A549 treated with Mapracorat at 1 μM for 4 hours (cell line): ENCODE results near the gene TMEM140. TPM values are rescaled to one million over a fixed set of nuclear protein-coding genes. Genes with fewer than 3 reads are reported as not detected.

Source experiments
- total RNA-seq: library from RNA; stranded (reverse); fragments of 200-300 nt; extraction: Qiagen RNA extraction; gene quantifications from 5 replicates; pipeline ENCODE4 v1.2.3, GENCODE V29; 2022

The TMEM140 gene
- 0.95 to 1.2 TPM (median 1.0 TPM) in 5 replicates for total RNA-seq

GRCh38 chr7:135147899-135148721, at the start of gene TMEM140:
Gene TMEM140 (plus strand): TSS chr7:135148072. CDS start chr7:135164442, 16,370 bp downstream.

GRCh38 chr7:135170274-135170997, 22.6 kb downstream of the TMEM140 start, which contains the start of gene CYREN:
Gene CYREN (minus strand): TSS chr7:135170707. CDS start chr7:135168922, 1,785 bp downstream.

GRCh38 chr7:135211179-135211945, 63.5 kb downstream of the TMEM140 start, which contains the start of gene WDR91:
Gene WDR91 (minus strand): TSS chr7:135211526. CDS start chr7:135211502, 24 bp downstream.

Other genes with a start within 250 kb of the TMEM140 start
- 0.59 to 1.9 TPM (median 1.5 TPM) in 5 replicates for gene AGBL3, start 161.6 kb upstream of the TMEM140 start, total RNA-seq
- 68.5 to 86.1 TPM (median 79.1 TPM) in 5 replicates for gene CYREN, start 22.6 kb downstream of the TMEM140 start, total RNA-seq
- 6.1 to 8.0 TPM (median 7.5 TPM) in 5 replicates for gene WDR91, start 63.5 kb downstream of the TMEM140 start, total RNA-seq
- not detected in 5 replicates for gene STRA8, start 85.8 kb downstream of the TMEM140 start, total RNA-seq